PFSK-1 (cell line): ENCODE measurements around the gene ATP11A.

Experiments
- FOXP2 ChIP-seq: optimal IDR thresholded peaks from 2 replicates; pipeline ENCODE3; 2011; ENCODE audit warnings: borderline replicate concordance, control low read depth, inconsistent platforms; ENCODE audit not compliant: insufficient read depth; ENCODE audit errors: extremely low read length, extremely low read depth
- POLR2AphosphoS5 ChIP-seq: IDR thresholded peaks from 2 replicates; pipeline ENCODE4 v1.6.1; 2012; ENCODE audit warnings: low read depth, mild to moderate bottlenecking, control low read depth, low read length, moderate library complexity
- SIN3A ChIP-seq: IDR thresholded peaks from 2 replicates; pipeline ENCODE4 v1.6.1; 2012; ENCODE audit warnings: mild to moderate bottlenecking, low read length, moderate library complexity, borderline replicate concordance; ENCODE audit not compliant: insufficient read depth
- TAF1 ChIP-seq: IDR thresholded peaks from 2 replicates; pipeline ENCODE4 v1.6.1; 2012; ENCODE audit warnings: low read length, control low read depth, borderline replicate concordance; ENCODE audit not compliant: insufficient read depth
- TF ChIP-seq, protein P1 (sequence below), 2 experiments: IDR thresholded peaks; 2 replicates each; pipeline versions ENCODE4 v1.6.1 to v1.8.0; 2011 to 2012; ENCODE audit warnings: low read depth in 2 of 2, low read length in 2 of 2, control low read depth in 1 of 2, inconsistent platforms in 1 of 2, mild to moderate bottlenecking in 1 of 2, moderate library complexity in 1 of 2; ENCODE audit not compliant: insufficient read depth in 1 of 2

DNA sequence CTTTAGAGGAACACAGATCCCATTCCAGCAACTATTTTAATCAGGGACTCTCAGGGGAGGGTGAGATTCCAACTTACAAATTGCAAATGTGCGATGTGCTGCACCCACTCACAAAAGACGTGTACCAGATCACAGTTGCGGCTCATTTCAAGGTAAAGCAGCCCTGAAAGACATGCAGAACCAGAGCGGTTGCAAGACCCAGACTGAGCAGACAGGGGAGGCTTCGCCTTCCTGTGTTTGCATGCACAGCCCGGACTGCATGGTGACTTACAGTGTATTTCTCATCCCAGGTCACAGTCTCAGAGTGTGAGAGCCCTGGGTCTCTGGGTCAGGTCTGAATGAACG, 84.6 kb downstream of the ATP11A start:
- TF ChIP-seq, protein P1, sequence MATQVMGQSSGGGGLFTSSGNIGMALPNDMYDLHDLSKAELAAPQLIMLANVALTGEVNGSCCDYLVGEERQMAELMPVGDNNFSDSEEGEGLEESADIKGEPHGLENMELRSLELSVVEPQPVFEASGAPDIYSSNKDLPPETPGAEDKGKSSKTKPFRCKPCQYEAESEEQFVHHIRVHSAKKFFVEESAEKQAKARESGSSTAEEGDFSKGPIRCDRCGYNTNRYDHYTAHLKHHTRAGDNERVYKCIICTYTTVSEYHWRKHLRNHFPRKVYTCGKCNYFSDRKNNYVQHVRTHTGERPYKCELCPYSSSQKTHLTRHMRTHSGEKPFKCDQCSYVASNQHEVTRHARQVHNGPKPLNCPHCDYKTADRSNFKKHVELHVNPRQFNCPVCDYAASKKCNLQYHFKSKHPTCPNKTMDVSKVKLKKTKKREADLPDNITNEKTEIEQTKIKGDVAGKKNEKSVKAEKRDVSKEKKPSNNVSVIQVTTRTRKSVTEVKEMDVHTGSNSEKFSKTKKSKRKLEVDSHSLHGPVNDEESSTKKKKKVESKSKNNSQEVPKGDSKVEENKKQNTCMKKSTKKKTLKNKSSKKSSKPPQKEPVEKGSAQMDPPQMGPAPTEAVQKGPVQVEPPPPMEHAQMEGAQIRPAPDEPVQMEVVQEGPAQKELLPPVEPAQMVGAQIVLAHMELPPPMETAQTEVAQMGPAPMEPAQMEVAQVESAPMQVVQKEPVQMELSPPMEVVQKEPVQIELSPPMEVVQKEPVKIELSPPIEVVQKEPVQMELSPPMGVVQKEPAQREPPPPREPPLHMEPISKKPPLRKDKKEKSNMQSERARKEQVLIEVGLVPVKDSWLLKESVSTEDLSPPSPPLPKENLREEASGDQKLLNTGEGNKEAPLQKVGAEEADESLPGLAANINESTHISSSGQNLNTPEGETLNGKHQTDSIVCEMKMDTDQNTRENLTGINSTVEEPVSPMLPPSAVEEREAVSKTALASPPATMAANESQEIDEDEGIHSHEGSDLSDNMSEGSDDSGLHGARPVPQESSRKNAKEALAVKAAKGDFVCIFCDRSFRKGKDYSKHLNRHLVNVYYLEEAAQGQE (IDR thresholded peaks at IDR 0.05; ENCODE audit: insufficient read depth in 1 of 2, low read depth in 2 of 2, low read length in 2 of 2) = no peak
- no peak for TF ChIP-seq POLR2AphosphoS5
- no peak for TF ChIP-seq FOXP2
- TF ChIP-seq TAF1 = no peak
- no peak for TF ChIP-seq SIN3A
